HEK293 (cell line): ENCODE measurements around the gene RALGAPA2.

Source experiments
- GLIS2 ChIP-seq: fragments of 450-650 bp; formaldehyde crosslinking; IDR thresholded peaks from 2 replicates; pipeline ENCODE4 v1.5.1; 2016; ENCODE audit warnings: missing biosample characterization, missing genetic modification characterization
- KLF1 ChIP-seq: fragments of 450-650 bp; formaldehyde crosslinking; IDR thresholded peaks from 2 replicates; pipeline ENCODE4 v1.5.1; 2016; ENCODE audit warnings: missing biosample characterization, missing genetic modification characterization
- ZFP3 ChIP-seq: fragments of 450-650 bp; formaldehyde crosslinking; IDR thresholded peaks from 2 replicates; pipeline ENCODE4 v1.5.1; 2016; ENCODE audit warnings: low read depth, missing biosample characterization, missing genetic modification characterization
- ZNF146 ChIP-seq: fragments of 450-650 bp; formaldehyde crosslinking; IDR thresholded peaks from 2 replicates; pipeline ENCODE4 v1.5.1; 2016; ENCODE audit warnings: missing biosample characterization, missing genetic modification characterization
- ZNF24 ChIP-seq: fragments of 450-650 bp; formaldehyde crosslinking; IDR thresholded peaks from 2 replicates; pipeline ENCODE4 v1.5.1; 2016; ENCODE audit warnings: missing biosample characterization, missing genetic modification characterization
- ZNF274 ChIP-seq, 2 experiments: fragments of 200-500 bp in 1 of 2; fragments of 450-650 bp in 1 of 2; sonication (Bioruptor generic) in 1 of 2; formaldehyde crosslinking in 1 of 2; IDR thresholded peaks; 2 replicates each; pipeline versions ENCODE4 v1.5.1 to v1.6.1; 2014 to 2016; ENCODE audit warnings: borderline replicate concordance in 1 of 2, inconsistent platforms in 1 of 2, low read length in 1 of 2, missing biosample characterization in 1 of 2, missing genetic modification characterization in 1 of 2
- ZSCAN23 ChIP-seq: fragments of 450-650 bp; formaldehyde crosslinking; IDR thresholded peaks from 2 replicates; pipeline ENCODE4 v1.5.1; 2016; ENCODE audit warnings: missing biosample characterization, missing genetic modification characterization
- TF ChIP-seq, protein P1 (sequence below): fragments of 450-650 bp; formaldehyde crosslinking; IDR thresholded peaks from 2 replicates; pipeline ENCODE4 v1.5.1; 2016; ENCODE audit warnings: missing biosample characterization, missing genetic modification characterization
- TF ChIP-seq, protein P2 (sequence below): fragments of 450-650 bp; formaldehyde crosslinking; IDR thresholded peaks from 2 replicates; pipeline ENCODE4 v1.5.1; 2016; ENCODE audit warnings: missing biosample characterization, missing genetic modification characterization
- TF ChIP-seq, protein P3 (sequence below): fragments of 450-650 bp; formaldehyde crosslinking; IDR thresholded peaks from 2 replicates; pipeline ENCODE4 v1.5.1; 2016; ENCODE audit warnings: missing biosample characterization, missing genetic modification characterization, borderline replicate concordance

DNA sequence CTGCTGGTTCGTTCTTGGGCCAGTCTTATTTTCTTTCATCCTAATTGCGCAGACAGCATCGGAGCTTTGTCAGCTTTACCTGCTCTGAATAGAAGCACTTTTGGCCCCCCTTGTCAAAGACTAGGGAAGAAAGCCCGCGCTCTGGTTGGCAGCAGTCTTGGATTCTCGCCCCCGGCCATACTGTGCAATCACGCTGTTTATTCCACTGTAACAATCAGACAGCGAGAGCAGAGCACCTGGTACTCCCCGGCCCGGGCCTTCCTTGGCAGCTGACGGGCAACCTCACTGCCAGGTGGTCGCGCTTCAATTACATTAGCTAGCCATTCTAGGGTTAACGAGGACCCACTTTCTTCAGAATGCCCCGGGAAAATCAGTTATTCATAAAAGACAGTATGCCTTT is 272.0 kb downstream of the RALGAPA2 start:
- TF ChIP-seq ZNF274 (IDR thresholded peaks at IDR 0.05; ENCODE audit: low read length): no peak
- no peak for TF ChIP-seq ZNF274 (tag by site-specific recombination; IDR thresholded peaks at IDR 0.05; ENCODE audit: borderline replicate concordance)
- TF ChIP-seq, protein P1, sequence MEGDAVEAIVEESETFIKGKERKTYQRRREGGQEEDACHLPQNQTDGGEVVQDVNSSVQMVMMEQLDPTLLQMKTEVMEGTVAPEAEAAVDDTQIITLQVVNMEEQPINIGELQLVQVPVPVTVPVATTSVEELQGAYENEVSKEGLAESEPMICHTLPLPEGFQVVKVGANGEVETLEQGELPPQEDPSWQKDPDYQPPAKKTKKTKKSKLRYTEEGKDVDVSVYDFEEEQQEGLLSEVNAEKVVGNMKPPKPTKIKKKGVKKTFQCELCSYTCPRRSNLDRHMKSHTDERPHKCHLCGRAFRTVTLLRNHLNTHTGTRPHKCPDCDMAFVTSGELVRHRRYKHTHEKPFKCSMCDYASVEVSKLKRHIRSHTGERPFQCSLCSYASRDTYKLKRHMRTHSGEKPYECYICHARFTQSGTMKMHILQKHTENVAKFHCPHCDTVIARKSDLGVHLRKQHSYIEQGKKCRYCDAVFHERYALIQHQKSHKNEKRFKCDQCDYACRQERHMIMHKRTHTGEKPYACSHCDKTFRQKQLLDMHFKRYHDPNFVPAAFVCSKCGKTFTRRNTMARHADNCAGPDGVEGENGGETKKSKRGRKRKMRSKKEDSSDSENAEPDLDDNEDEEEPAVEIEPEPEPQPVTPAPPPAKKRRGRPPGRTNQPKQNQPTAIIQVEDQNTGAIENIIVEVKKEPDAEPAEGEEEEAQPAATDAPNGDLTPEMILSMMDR (tag by site-specific recombination): no peak
- no peak for TF ChIP-seq ZFP3 (tag by site-specific recombination)
- no peak for TF ChIP-seq ZSCAN23 (tag by site-specific recombination)
- no peak for TF ChIP-seq GLIS2 (tag by site-specific recombination)
- TF ChIP-seq ZNF146 (tag by site-specific recombination): no peak
- TF ChIP-seq ZNF24 (tag by site-specific recombination): no peak
- TF ChIP-seq KLF1 (tag by site-specific recombination): no peak
- TF ChIP-seq, protein P2, sequence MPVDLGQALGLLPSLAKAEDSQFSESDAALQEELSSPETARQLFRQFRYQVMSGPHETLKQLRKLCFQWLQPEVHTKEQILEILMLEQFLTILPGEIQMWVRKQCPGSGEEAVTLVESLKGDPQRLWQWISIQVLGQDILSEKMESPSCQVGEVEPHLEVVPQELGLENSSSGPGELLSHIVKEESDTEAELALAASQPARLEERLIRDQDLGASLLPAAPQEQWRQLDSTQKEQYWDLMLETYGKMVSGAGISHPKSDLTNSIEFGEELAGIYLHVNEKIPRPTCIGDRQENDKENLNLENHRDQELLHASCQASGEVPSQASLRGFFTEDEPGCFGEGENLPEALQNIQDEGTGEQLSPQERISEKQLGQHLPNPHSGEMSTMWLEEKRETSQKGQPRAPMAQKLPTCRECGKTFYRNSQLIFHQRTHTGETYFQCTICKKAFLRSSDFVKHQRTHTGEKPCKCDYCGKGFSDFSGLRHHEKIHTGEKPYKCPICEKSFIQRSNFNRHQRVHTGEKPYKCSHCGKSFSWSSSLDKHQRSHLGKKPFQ (tag by site-specific recombination): no peak
- TF ChIP-seq, protein P3, sequence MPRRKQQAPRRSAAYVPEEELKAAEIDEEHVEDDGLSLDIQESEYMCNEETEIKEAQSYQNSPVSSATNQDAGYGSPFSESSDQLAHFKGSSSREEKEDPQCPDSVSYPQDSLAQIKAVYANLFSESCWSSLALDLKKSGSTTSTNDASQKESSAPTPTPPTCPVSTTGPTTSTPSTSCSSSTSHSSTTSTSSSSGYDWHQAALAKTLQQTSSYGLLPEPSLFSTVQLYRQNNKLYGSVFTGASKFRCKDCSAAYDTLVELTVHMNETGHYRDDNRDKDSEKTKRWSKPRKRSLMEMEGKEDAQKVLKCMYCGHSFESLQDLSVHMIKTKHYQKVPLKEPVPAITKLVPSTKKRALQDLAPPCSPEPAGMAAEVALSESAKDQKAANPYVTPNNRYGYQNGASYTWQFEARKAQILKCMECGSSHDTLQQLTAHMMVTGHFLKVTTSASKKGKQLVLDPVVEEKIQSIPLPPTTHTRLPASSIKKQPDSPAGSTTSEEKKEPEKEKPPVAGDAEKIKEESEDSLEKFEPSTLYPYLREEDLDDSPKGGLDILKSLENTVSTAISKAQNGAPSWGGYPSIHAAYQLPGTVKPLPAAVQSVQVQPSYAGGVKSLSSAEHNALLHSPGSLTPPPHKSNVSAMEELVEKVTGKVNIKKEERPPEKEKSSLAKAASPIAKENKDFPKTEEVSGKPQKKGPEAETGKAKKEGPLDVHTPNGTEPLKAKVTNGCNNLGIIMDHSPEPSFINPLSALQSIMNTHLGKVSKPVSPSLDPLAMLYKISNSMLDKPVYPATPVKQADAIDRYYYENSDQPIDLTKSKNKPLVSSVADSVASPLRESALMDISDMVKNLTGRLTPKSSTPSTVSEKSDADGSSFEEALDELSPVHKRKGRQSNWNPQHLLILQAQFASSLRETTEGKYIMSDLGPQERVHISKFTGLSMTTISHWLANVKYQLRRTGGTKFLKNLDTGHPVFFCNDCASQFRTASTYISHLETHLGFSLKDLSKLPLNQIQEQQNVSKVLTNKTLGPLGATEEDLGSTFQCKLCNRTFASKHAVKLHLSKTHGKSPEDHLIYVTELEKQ: no peak
